Measurements from ENCODE around the gene HNRNPC.

Gene HNRNPC

DNA sequence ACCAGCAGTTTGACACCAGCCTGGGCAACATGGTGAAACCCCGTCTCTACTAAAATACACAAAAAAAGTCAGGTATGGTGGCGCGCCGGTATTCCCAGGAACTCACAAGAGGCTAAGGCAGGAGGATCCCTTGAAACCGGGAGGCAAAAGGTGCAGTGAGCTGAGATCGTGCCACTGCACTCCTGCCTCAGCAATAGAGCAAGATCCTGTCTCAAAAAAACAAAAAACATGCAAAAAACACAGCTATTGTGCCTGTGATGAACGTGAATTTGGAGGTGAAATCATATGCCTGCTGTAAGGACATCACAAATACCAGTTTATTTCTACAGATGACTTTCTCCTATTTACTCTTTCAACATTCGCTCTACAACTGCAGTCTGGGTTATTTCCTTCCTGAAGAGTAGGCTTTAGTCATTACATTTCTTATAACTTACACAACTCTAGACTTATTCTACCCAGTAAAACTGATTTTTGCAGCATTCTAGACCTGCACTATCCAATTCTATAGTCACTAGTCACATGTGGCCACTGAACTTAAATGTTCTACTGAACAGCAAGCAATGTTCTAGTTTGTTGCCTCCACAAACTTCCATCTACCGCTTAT lies 48.3 kb downstream of the HNRNPC start:
- no peak overlapping the region for H3K4me3 ChIP-seq (ENCODE audit: low read length, poor library complexity, severe bottlenecking)
- H3F3A ChIP-seq (ENCODE audit: low read depth): peaks cover 3% of the 10 kb centered on the region; the same call in 1 of the 2 replicates
- peaks cover 98% of the 10 kb centered on the region for H4K20me1 ChIP-seq (ENCODE audit: insufficient read depth, low read length, poor library complexity, severe bottlenecking)
- no peaks in the 10 kb centered on the region for H3K9me3 ChIP-seq (ENCODE audit: insufficient read depth, low read depth, low read length)
- H3K9me2 ChIP-seq (replicated peaks; ENCODE audit: low read depth, low read length): no peaks in the 10 kb centered on the region
- TF ChIP-seq EZH2phosphoT487 (IDR thresholded peaks at IDR 0.05; ENCODE audit: borderline replicate concordance): no peak
- TF ChIP-seq, protein P1, sequence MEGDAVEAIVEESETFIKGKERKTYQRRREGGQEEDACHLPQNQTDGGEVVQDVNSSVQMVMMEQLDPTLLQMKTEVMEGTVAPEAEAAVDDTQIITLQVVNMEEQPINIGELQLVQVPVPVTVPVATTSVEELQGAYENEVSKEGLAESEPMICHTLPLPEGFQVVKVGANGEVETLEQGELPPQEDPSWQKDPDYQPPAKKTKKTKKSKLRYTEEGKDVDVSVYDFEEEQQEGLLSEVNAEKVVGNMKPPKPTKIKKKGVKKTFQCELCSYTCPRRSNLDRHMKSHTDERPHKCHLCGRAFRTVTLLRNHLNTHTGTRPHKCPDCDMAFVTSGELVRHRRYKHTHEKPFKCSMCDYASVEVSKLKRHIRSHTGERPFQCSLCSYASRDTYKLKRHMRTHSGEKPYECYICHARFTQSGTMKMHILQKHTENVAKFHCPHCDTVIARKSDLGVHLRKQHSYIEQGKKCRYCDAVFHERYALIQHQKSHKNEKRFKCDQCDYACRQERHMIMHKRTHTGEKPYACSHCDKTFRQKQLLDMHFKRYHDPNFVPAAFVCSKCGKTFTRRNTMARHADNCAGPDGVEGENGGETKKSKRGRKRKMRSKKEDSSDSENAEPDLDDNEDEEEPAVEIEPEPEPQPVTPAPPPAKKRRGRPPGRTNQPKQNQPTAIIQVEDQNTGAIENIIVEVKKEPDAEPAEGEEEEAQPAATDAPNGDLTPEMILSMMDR (conservative IDR thresholded peaks at IDR 0.05; ENCODE audit: low read length): no peak
- no peaks in the 10 kb centered on the region for H3K27me3 ChIP-seq (ENCODE audit: insufficient read depth, low read length, poor library complexity, severe bottlenecking)
- H3K4me1 ChIP-seq (ENCODE audit: insufficient read depth, low read length, poor library complexity, severe bottlenecking): peaks cover 4% of the 10 kb centered on the region
- H3K4me2 ChIP-seq (ENCODE audit: low read depth, low read length, poor library complexity, severe bottlenecking): no peak overlapping the region
- H3K79me2 ChIP-seq (ENCODE audit: insufficient read depth, low read length): peaks cover 100% of the 10 kb centered on the region
- no peak overlapping the region for H2AFZ ChIP-seq (ENCODE audit: low read length)
- H3K36me3 ChIP-seq (ENCODE audit: insufficient read depth, low read length): peaks cover 97% of the 10 kb centered on the region
- H3K9ac ChIP-seq (ENCODE audit: low read depth, low read length, poor library complexity, severe bottlenecking): no peak overlapping the region

DNA sequence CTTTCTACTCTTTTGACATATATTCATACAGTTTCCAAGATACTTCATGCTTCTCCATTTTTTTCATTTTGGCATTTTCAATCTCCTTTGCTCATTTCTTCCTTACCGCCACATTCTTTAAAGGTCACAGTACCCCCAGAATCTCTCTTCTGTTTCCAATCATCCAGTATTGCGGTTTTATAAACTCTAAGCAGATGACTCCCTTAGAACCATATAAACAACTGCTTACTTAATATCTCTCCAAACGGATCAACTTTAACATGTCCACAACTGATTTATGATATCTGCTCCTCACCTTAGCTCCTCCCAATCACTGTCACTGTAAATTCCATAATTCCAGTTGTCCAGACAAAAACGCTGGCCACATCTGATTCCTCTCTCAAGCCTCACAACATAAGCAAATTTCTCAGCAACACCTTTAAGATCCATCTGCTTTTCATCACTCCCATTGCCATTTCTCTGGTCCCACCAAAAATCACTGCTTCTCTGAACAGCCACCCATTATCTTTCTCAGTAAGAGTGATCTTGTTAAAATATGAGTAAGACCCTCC lies 49.6 kb downstream of the HNRNPC start:
- no peak overlapping the region for H3K9ac ChIP-seq (ENCODE audit: low read depth, low read length, poor library complexity, severe bottlenecking)
- no peaks in the 10 kb centered on the region for H3K27me3 ChIP-seq (ENCODE audit: insufficient read depth, low read length, poor library complexity, severe bottlenecking)
- H3F3A ChIP-seq (ENCODE audit: low read depth): peaks cover 3% of the 10 kb centered on the region; the same call in 1 of the 2 replicates
- H3K36me3 ChIP-seq (ENCODE audit: insufficient read depth, low read length): peaks cover 98% of the 10 kb centered on the region
- H3K4me3 ChIP-seq (ENCODE audit: low read length, poor library complexity, severe bottlenecking): no peak overlapping the region
- peaks cover 10% of the 10 kb centered on the region for H3K4me1 ChIP-seq (ENCODE audit: insufficient read depth, low read length, poor library complexity, severe bottlenecking)
- H2AFZ ChIP-seq (ENCODE audit: low read length): no peak overlapping the region
- H4K20me1 ChIP-seq (ENCODE audit: insufficient read depth, low read length, poor library complexity, severe bottlenecking): peaks cover 98% of the 10 kb centered on the region
- no peaks in the 10 kb centered on the region for H3K9me2 ChIP-seq (replicated peaks; ENCODE audit: low read depth, low read length)
- H3K9me3 ChIP-seq (ENCODE audit: insufficient read depth, low read depth, low read length): no peaks in the 10 kb centered on the region
- no peak overlapping the region for H3K4me2 ChIP-seq (ENCODE audit: low read depth, low read length, poor library complexity, severe bottlenecking)
- TF ChIP-seq, protein P1 (conservative IDR thresholded peaks at IDR 0.05; ENCODE audit: low read length): no peak
- no peak for TF ChIP-seq EZH2phosphoT487 (IDR thresholded peaks at IDR 0.05; ENCODE audit: borderline replicate concordance)
- H3K79me2 ChIP-seq (ENCODE audit: insufficient read depth, low read length): peaks cover 100% of the 10 kb centered on the region

DNA sequence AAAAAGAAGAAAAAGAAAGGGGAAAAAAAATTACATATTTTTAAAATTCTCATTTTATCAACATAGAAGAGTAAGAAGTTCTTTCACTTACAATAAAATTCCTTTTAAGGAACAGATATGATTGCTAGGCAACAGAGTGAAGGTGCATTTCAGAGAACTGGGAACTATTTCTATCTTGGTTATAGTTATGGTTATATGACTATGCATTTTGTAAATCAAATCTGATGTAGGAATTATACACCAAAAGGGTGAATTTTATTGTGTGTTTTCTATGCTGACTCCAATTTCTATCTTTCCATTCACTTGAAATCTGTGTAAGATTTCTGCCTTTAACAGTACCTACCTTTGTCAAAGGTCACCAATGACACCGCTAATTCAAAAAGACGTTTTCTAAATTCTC lies 50.1 kb downstream of the HNRNPC start:
- Histone ChIP-seq H2AFZ (ENCODE audit: low read length) (no peak overlapping the region), H3K27me3 (ENCODE audit: insufficient read depth, low read length, poor library complexity, severe bottlenecking) (no peaks in the 10 kb centered on the region), H3K9ac (ENCODE audit: low read depth, low read length, poor library complexity, severe bottlenecking) (no peak overlapping the region), H3K4me2 (ENCODE audit: low read depth, low read length, poor library complexity, severe bottlenecking) (no peak overlapping the region), H4K20me1 (ENCODE audit: insufficient read depth, low read length, poor library complexity, severe bottlenecking) (peaks cover 98% of the 10 kb centered on the region), H3K4me3 (ENCODE audit: low read length, poor library complexity, severe bottlenecking) (no peak overlapping the region), H3F3A (ENCODE audit: low read depth) (peaks cover 3% of the 10 kb centered on the region; the same call in 1 of the 2 replicates), H3K4me1 (ENCODE audit: insufficient read depth, low read length, poor library complexity, severe bottlenecking) (peaks cover 10% of the 10 kb centered on the region), H3K9me2 (replicated peaks; ENCODE audit: low read depth, low read length) (no peaks in the 10 kb centered on the region), H3K9me3 (ENCODE audit: insufficient read depth, low read depth, low read length) (no peaks in the 10 kb centered on the region), H3K36me3 (ENCODE audit: insufficient read depth, low read length) (peaks cover 98% of the 10 kb centered on the region), H3K79me2 (ENCODE audit: insufficient read depth, low read length) (peaks cover 100% of the 10 kb centered on the region)
- TF ChIP-seq, protein P1 (conservative IDR thresholded peaks at IDR 0.05; ENCODE audit: low read length): no peak

All from Loucy (cell line).